BE2C (cell line): ENCODE measurements around the gene RNASEH2B.

Experiments used
- DNase-seq: peaks from one replicate; pipeline ENCODE4 v3.0.0-alpha.2; 2020
- H3K27me3 ChIP-seq: fragments of 250-450 bp; sonication (Bioruptor Pico); 2 replicates; pipeline ENCODE4 v1.5.1; 2020; ENCODE audit warnings: mild to moderate bottlenecking
- H3K36me3 ChIP-seq: fragments of 250-450 bp; sonication (Bioruptor Pico); 2 replicates; pipeline ENCODE4 v1.5.1; 2020; ENCODE audit warnings: mild to moderate bottlenecking
- H3K4me1 ChIP-seq: fragments of 250-450 bp; sonication (Bioruptor Pico); 2 replicates; pipeline ENCODE4 v1.5.1; 2020
- H3K4me3 ChIP-seq: 2 replicates; pipeline ENCODE4 v1.5.1; 2011; ENCODE audit warnings: low read depth, low read length
- H3K9me3 ChIP-seq: fragments of 250-450 bp; sonication (Bioruptor Pico); 2 replicates; pipeline ENCODE4 v1.5.1; 2020
- TF ChIP-seq, protein P1 (sequence below): IDR thresholded peaks from 2 replicates; pipeline ENCODE4 v1.5.1; 2012; ENCODE audit warnings: mild to moderate bottlenecking, low read depth, low read length

The RNASEH2B gene

GRCh38 chr13:50894504-50894903 is 15.1 kb upstream of the RNASEH2B start:
- H3K4me3 ChIP-seq, result no peak overlapping the region
- H3K4me1 ChIP-seq, result peaks cover 12% of the 10 kb centered on the region
- no peaks in the 10 kb centered on the region for H3K36me3 ChIP-seq
- DNase-seq, result no peak
- H3K27me3 ChIP-seq, result no peaks in the 10 kb centered on the region
- TF ChIP-seq, protein P1, sequence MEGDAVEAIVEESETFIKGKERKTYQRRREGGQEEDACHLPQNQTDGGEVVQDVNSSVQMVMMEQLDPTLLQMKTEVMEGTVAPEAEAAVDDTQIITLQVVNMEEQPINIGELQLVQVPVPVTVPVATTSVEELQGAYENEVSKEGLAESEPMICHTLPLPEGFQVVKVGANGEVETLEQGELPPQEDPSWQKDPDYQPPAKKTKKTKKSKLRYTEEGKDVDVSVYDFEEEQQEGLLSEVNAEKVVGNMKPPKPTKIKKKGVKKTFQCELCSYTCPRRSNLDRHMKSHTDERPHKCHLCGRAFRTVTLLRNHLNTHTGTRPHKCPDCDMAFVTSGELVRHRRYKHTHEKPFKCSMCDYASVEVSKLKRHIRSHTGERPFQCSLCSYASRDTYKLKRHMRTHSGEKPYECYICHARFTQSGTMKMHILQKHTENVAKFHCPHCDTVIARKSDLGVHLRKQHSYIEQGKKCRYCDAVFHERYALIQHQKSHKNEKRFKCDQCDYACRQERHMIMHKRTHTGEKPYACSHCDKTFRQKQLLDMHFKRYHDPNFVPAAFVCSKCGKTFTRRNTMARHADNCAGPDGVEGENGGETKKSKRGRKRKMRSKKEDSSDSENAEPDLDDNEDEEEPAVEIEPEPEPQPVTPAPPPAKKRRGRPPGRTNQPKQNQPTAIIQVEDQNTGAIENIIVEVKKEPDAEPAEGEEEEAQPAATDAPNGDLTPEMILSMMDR, result no peak
- H3K9me3 ChIP-seq, result no peaks in the 10 kb centered on the region

GRCh38 chr13:50898338-50898737 is 11.3 kb upstream of the RNASEH2B start:
- no peaks in the 10 kb centered on the region for H3K9me3 ChIP-seq
- TF ChIP-seq, protein P1, result no peak
- no peaks in the 10 kb centered on the region for H3K36me3 ChIP-seq
- no peak overlapping the region for H3K4me3 ChIP-seq
- DNase-seq, result no peak
- H3K27me3 ChIP-seq, result no peaks in the 10 kb centered on the region
- peaks cover 12% of the 10 kb centered on the region for H3K4me1 ChIP-seq

DNA sequence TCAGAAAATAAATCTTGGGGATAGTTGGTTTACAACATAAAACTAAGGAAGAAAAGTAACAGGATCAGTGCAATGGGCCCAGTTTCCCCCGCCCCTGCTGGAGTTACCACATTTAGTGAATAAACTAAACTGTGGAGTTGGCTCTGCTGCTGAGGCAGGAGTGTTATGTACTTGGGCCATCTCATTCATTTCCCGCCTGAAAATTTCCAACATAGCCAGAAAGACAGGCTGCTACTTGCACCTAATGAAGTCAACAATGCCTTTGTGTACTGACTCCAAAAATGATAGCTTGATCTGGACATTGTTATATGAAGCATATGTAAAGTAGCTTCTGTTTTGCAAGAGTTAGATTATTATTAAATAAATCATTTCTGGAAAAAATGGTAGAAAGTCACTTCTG is 7.9 kb upstream of the RNASEH2B start:
- no peaks in the 10 kb centered on the region for H3K36me3 ChIP-seq
- DNase-seq, result no peak
- no peaks in the 10 kb centered on the region for H3K27me3 ChIP-seq
- TF ChIP-seq, protein P1, result no peak
- H3K4me1 ChIP-seq, result no peaks in the 10 kb centered on the region
- no peak overlapping the region for H3K4me3 ChIP-seq
- H3K9me3 ChIP-seq, result no peaks in the 10 kb centered on the region

GRCh38 chr13:50905256-50905655 is 4.3 kb upstream of the RNASEH2B start:
- no peaks in the 10 kb centered on the region for H3K9me3 ChIP-seq
- no peak overlapping the region for H3K4me3 ChIP-seq
- no peak for DNase-seq
- H3K36me3 ChIP-seq, result no peaks in the 10 kb centered on the region
- H3K4me1 ChIP-seq, result no peaks in the 10 kb centered on the region; the same call in 1 of the 2 replicates
- TF ChIP-seq, protein P1, result no peak
- no peaks in the 10 kb centered on the region for H3K27me3 ChIP-seq

DNA sequence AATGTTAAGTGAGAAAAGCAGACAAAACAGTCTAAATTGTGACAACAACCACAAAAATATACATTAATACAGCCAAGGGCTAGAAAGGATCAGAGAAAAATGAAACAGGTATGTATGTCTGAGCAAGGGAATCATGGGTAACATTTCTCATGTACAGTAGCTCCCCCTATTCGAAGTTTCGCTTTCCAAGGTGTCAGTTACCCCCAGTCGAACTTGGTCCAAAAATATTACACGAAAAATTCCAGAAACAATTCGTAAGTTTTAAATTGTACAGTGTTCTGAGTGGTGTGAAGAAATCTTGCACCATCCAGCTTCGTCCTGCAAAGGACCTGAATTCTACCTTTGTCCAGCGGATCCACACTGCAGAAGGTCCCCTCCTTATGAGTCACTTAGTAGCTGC is 1.8 kb upstream of the RNASEH2B start:
- TF ChIP-seq, protein P1, result no peak
- H3K4me3 ChIP-seq, result no peak overlapping the region
- H3K27me3 ChIP-seq, result no peaks in the 10 kb centered on the region
- no peak for DNase-seq
- H3K4me1 ChIP-seq, result no peaks in the 10 kb centered on the region; the same call in none of the 2 replicates
- H3K36me3 ChIP-seq, result no peaks in the 10 kb centered on the region
- no peaks in the 10 kb centered on the region for H3K9me3 ChIP-seq

DNA sequence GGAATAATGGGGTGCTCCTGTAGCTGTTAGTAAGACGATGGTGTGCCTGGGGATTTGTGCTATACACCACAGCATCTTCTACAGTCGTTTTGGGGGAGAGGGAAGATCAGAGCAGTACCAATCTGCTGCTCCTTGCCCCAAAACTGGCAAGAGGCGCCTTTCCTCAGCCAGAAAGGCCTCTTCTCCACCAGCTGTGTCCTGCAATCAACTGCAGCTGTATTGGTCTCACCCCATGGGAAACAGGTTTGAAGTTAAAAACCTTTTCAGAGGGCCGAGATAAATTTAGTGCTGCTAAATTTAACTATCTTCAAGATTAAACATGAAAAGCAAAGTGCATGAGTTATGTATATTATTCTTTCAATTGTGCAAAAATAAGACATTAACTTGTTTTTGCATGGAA is 1.2 kb upstream of the RNASEH2B start:
- H3K4me3 ChIP-seq, result no peak overlapping the region

More for the DNA sequence above, 1.2 kb upstream of the RNASEH2B start:
- no peak for DNase-seq
- Histone ChIP-seq H3K4me1 (no peaks in the 10 kb centered on the region; the same call in none of the 2 replicates), H3K27me3 (no peaks in the 10 kb centered on the region), H3K36me3 (no peaks in the 10 kb centered on the region), H3K9me3 (no peaks in the 10 kb centered on the region)
- TF ChIP-seq, protein P1, result no peak
